HuH-7 (cell line): ENCODE measurements around the gene PLPPR1.
A peak's percentile ranks its signal among the peaks of the same experiment; 100 is the strongest.

Experiments used
- DNase-seq: peaks from one replicate; pipeline ENCODE4 v3.0.0; 2011; ENCODE audit warnings: low spot score

PLPPR1 gene

GRCh38 chr9:101352892-101353463 is 324.5 kb downstream of the PLPPR1 start:
- no peak for DNase-seq

GRCh38 chr9:101353683-101354082 is 325.2 kb downstream of the PLPPR1 start:
- no peak for DNase-seq

- peak; percentile 27 for DNase-seq
Measured at GRCh38 chr9:101354143-101354764, 325.7 kb downstream of the PLPPR1 start.

- no peak for DNase-seq
Measured at GRCh38 chr9:101354765-101355708, 326.5 kb downstream of the PLPPR1 start.

- no peak for DNase-seq
Measured at GRCh38 chr9:101356619-101357018, 328.1 kb downstream of the PLPPR1 start.

GRCh38 chr9:101359679-101360078 is 331.2 kb downstream of the PLPPR1 start:
- DNase-seq = no peak

GRCh38 chr9:101360647-101361046 is 332.1 kb downstream of the PLPPR1 start:
- DNase-seq = no peak

- DNase-seq = no peak
Measured at GRCh38 chr9:101362450-101362849, 333.9 kb downstream of the PLPPR1 start.

- no peak for DNase-seq
Measured at GRCh38 chr9:101365181-101365580, 336.7 kb downstream of the PLPPR1 start.

GRCh38 chr9:101366038-101366756 is 337.7 kb downstream of the PLPPR1 start:
- peak; percentile 35 for DNase-seq

GRCh38 chr9:101367323-101367722 is 338.8 kb downstream of the PLPPR1 start:
- DNase-seq = no peak

- no peak for DNase-seq
Measured at GRCh38 chr9:101369286-101369685, 340.8 kb downstream of the PLPPR1 start.

GRCh38 chr9:101369884-101370531 is 341.5 kb downstream of the PLPPR1 start:
- DNase-seq = no peak

- DNase-seq = no peak
Measured at GRCh38 chr9:101371813-101372212, 343.3 kb downstream of the PLPPR1 start.

GRCh38 chr9:101372327-101373118 is 344.0 kb downstream of the PLPPR1 start:
- no peak for DNase-seq
